HL-60 (cell line): Measurements from ENCODE around the gene TSC22D3.

Source experiments
- POLR2AphosphoS5 ChIP-seq: IDR thresholded peaks from 2 replicates; pipeline ENCODE4 v1.6.1; 2012; ENCODE audit warnings: low read depth
- TF ChIP-seq, protein P1 (sequence below): IDR thresholded peaks from one replicate; pipeline ENCODE4 v1.5.1; 2011; ENCODE audit warnings: low read length, control low read depth, inconsistent platforms; ENCODE audit not compliant: insufficient read depth
- TF ChIP-seq, protein P2 (sequence below): IDR thresholded peaks from 2 replicates; pipeline ENCODE4 v1.6.1; 2012; ENCODE audit warnings: low read depth; ENCODE audit not compliant: insufficient replicate concordance

DNA sequence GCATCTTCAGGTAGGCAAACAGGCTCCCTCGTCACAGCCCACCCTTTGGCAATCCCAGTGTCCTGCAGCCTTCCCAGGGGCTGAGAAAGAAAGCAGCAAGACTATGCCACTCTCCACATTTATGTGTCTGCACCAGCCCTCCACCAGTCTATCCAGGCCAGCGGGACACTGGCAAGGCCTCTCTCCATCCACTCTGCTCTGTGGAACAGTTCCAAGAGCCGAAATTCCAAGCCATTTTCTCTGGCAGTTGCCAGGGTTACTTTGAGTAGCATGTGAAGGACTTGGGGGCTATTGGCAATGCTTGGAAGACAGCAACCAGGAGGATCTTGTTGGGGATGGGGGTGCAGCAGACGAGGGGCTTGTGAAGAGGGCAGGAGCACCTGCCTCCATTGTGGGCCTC is 52.1 kb downstream of the TSC22D3 start:
- TF ChIP-seq POLR2AphosphoS5 = no peak
- TF ChIP-seq, protein P1, sequence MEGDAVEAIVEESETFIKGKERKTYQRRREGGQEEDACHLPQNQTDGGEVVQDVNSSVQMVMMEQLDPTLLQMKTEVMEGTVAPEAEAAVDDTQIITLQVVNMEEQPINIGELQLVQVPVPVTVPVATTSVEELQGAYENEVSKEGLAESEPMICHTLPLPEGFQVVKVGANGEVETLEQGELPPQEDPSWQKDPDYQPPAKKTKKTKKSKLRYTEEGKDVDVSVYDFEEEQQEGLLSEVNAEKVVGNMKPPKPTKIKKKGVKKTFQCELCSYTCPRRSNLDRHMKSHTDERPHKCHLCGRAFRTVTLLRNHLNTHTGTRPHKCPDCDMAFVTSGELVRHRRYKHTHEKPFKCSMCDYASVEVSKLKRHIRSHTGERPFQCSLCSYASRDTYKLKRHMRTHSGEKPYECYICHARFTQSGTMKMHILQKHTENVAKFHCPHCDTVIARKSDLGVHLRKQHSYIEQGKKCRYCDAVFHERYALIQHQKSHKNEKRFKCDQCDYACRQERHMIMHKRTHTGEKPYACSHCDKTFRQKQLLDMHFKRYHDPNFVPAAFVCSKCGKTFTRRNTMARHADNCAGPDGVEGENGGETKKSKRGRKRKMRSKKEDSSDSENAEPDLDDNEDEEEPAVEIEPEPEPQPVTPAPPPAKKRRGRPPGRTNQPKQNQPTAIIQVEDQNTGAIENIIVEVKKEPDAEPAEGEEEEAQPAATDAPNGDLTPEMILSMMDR = no peak
- TF ChIP-seq, protein P2, sequence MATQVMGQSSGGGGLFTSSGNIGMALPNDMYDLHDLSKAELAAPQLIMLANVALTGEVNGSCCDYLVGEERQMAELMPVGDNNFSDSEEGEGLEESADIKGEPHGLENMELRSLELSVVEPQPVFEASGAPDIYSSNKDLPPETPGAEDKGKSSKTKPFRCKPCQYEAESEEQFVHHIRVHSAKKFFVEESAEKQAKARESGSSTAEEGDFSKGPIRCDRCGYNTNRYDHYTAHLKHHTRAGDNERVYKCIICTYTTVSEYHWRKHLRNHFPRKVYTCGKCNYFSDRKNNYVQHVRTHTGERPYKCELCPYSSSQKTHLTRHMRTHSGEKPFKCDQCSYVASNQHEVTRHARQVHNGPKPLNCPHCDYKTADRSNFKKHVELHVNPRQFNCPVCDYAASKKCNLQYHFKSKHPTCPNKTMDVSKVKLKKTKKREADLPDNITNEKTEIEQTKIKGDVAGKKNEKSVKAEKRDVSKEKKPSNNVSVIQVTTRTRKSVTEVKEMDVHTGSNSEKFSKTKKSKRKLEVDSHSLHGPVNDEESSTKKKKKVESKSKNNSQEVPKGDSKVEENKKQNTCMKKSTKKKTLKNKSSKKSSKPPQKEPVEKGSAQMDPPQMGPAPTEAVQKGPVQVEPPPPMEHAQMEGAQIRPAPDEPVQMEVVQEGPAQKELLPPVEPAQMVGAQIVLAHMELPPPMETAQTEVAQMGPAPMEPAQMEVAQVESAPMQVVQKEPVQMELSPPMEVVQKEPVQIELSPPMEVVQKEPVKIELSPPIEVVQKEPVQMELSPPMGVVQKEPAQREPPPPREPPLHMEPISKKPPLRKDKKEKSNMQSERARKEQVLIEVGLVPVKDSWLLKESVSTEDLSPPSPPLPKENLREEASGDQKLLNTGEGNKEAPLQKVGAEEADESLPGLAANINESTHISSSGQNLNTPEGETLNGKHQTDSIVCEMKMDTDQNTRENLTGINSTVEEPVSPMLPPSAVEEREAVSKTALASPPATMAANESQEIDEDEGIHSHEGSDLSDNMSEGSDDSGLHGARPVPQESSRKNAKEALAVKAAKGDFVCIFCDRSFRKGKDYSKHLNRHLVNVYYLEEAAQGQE = no peak
